SK-N-SH (cell line): ENCODE results near the gene ALG6. TPM values are rescaled to one million over a fixed set of nuclear protein-coding genes. Genes with fewer than 3 reads are reported as not detected.

Source experiments
- CTCF ChIA-PET: fragments of 300-600, 350-600 bp; formaldehyde crosslinking; extraction: SDS; loops from one replicate; lab custom pipeline; 2021; lab: Yijun Ruan, JAX
- POLR2A ChIA-PET: fragments of 350-600 bp; sonication (Branson Sonifier 250); formaldehyde crosslinking; extraction: SDS; loops from one replicate; lab custom pipeline; 2020; ENCODE audit warnings: antibody characterized with exemption, inconsistent platforms; lab: Yijun Ruan, JAX
- DNase-seq: peaks from one replicate; pipeline ENCODE4 v3.0.0; 2012
- H2AFZ ChIP-seq: fragments of 200-600 bp; sonication (generic); 2 replicates; pipeline ENCODE4 v1.8.1; 2016; ENCODE audit warnings: antibody characterized with exemption, mild to moderate bottlenecking, low read depth
- H3F3A ChIP-seq: fragments of 200-600 bp; sonication (generic); replicated peaks from 2 replicates; pipeline ENCODE3; 2016; ENCODE audit warnings: antibody characterized with exemption, mild to moderate bottlenecking; ENCODE audit not compliant: insufficient read depth
- H3K27ac ChIP-seq, 2 experiments: fragments of 200-500 bp in 1 of 2; fragments of 200-600 bp in 1 of 2; sonication (Bioruptor generic) in 1 of 2; sonication (generic), shearing (Covaris generic) in 1 of 2; 2 replicates each; pipeline versions ENCODE4 v1.5.1 to v1.6.1; 2014 to 2016; ENCODE audit warnings: low read depth in 2 of 2, inconsistent platforms in 1 of 2, low read length in 1 of 2, mild to moderate bottlenecking in 1 of 2, mixed read lengths in 1 of 2
- H3K27me3 ChIP-seq: fragments of 200-600 bp; sonication (generic), shearing (Covaris generic); 2 replicates; pipeline ENCODE4 v1.6.1; 2016; ENCODE audit warnings: mixed run types; ENCODE audit not compliant: insufficient read depth
- H3K36me3 ChIP-seq, 2 experiments: fragments of 200-500 bp in 1 of 2; fragments of 200-600 bp in 1 of 2; sonication (Bioruptor generic) in 1 of 2; sonication (generic) in 1 of 2; replicated peaks in 1 of 2; 2 replicates each; pipeline versions ENCODE3 to v1.5.1; 2014 to 2016; ENCODE audit warnings: low read length in 1 of 2, mild to moderate bottlenecking in 1 of 2; ENCODE audit not compliant: insufficient read depth in 2 of 2, control insufficient read depth in 1 of 2
- H3K4me1 ChIP-seq, 2 experiments: fragments of 200-500 bp in 1 of 2; fragments of 200-600 bp in 1 of 2; sonication (Bioruptor generic) in 1 of 2; sonication (generic), shearing (Covaris generic) in 1 of 2; 2 replicates each; pipeline versions ENCODE4 v1.5.1 to v1.6.1; 2014 to 2016; ENCODE audit warnings: low read depth in 1 of 2, low read length in 1 of 2, mixed run types in 1 of 2; ENCODE audit not compliant: insufficient read depth in 2 of 2, control insufficient read depth in 1 of 2
- H3K4me2 ChIP-seq: fragments of 200-600 bp; sonication (generic), shearing (Covaris generic); 2 replicates; pipeline ENCODE4 v1.6.1; 2017; ENCODE audit warnings: mixed run types
- H3K4me3 ChIP-seq, 2 experiments: fragments of 200-500 bp in 1 of 2; fragments of 200-600 bp in 1 of 2; sonication (Bioruptor generic) in 1 of 2; sonication (generic), shearing (Covaris generic) in 1 of 2; 2 replicates each; pipeline versions ENCODE4 v1.5.1 to v1.8.1; 2014 to 2016; ENCODE audit warnings: low read depth in 2 of 2, inconsistent platforms in 1 of 2, low read length in 1 of 2, mild to moderate bottlenecking in 1 of 2, mixed read lengths in 1 of 2, moderate library complexity in 1 of 2
- H3K79me2 ChIP-seq: fragments of 200-600 bp; sonication (generic); 2 replicates; pipeline ENCODE4 v1.8.1; 2017; ENCODE audit warnings: mild to moderate bottlenecking; ENCODE audit not compliant: insufficient read depth
- H3K9ac ChIP-seq: fragments of 200-600 bp; sonication (generic); 2 replicates; pipeline ENCODE4 v1.6.1; 2017; ENCODE audit warnings: mixed run types
- H3K9me2 ChIP-seq: fragments of 200-600 bp; sonication (generic); 2 replicates; pipeline ENCODE4 v1.6.1; 2017; ENCODE audit warnings: mixed run types
- H3K9me3 ChIP-seq: fragments of 200-600 bp; sonication (generic); 2 replicates; pipeline ENCODE4 v1.6.1; 2017; ENCODE audit warnings: mixed run types, mild to moderate bottlenecking, moderate library complexity
- H4K20me1 ChIP-seq: fragments of 200-600 bp; sonication (generic); 2 replicates; pipeline ENCODE4 v1.6.1; 2017; ENCODE audit warnings: mild to moderate bottlenecking, mixed run types; ENCODE audit not compliant: insufficient read depth
- CHD2 ChIP-seq: fragments of 150-350 bp; IDR thresholded peaks from 2 replicates; pipeline ENCODE4 v1.6.1; 2018; ENCODE audit warnings: low read length; ENCODE audit not compliant: partially characterized antibody
- ELF1 ChIP-seq: IDR thresholded peaks from 2 replicates; pipeline ENCODE4 v1.4.0; 2012
- EP300 ChIP-seq, 2 experiments: IDR thresholded peaks; 2 replicates each; pipeline versions ENCODE4 v1.4.0 to v1.6.1; 2012; ENCODE audit warnings: borderline replicate concordance in 1 of 2, low read depth in 1 of 2, low read length in 1 of 2
- EZH2phosphoT487 ChIP-seq: fragments of 200-600 bp; sonication (generic); IDR thresholded peaks from 2 replicates; pipeline ENCODE4 v1.6.1; 2017; ENCODE audit warnings: low read depth, mixed run types, mild to moderate bottlenecking, antibody characterized with exemption, moderate library complexity, borderline replicate concordance
- FOSL2 ChIP-seq: IDR thresholded peaks from 2 replicates; pipeline ENCODE4 v1.4.0; 2012; ENCODE audit warnings: low read depth, mild to moderate bottlenecking, moderate library complexity, borderline replicate concordance
- FOXJ3 ChIP-seq: sonication (generic); formaldehyde crosslinking; IDR thresholded peaks from 2 replicates; pipeline ENCODE4 v1.5.1; 2020; ENCODE audit warnings: mild to moderate bottlenecking, missing genetic modification reagents
- GABPA ChIP-seq: IDR thresholded peaks from 2 replicates; pipeline ENCODE4 v1.4.0; 2012; ENCODE audit warnings: low read depth, mild to moderate bottlenecking
- MAX ChIP-seq: IDR thresholded peaks from 2 replicates; pipeline ENCODE4 v1.4.0; 2012; ENCODE audit warnings: low read depth
- NRF1 ChIP-seq: IDR thresholded peaks from 2 replicates; pipeline ENCODE4 v1.6.1; 2012; ENCODE audit warnings: low read depth, mild to moderate bottlenecking, low read length
- POLR2AphosphoS5 ChIP-seq: IDR thresholded peaks from 2 replicates; pipeline ENCODE4 v1.6.1; 2012; ENCODE audit warnings: low read depth, low read length
- RAD21 ChIP-seq: IDR thresholded peaks from 2 replicates; pipeline ENCODE4 v1.6.1; 2012; ENCODE audit warnings: mild to moderate bottlenecking, low read length
- RCOR1 ChIP-seq: fragments of 150-350 bp; IDR thresholded peaks from 2 replicates; pipeline ENCODE4 v1.6.1; 2017; ENCODE audit warnings: antibody characterized with exemption, low read length
- REST ChIP-seq: IDR thresholded peaks from 2 replicates; pipeline ENCODE4 v1.6.1; 2012; ENCODE audit warnings: mild to moderate bottlenecking, low read depth, low read length, moderate library complexity
- SMC3 ChIP-seq: IDR thresholded peaks from 2 replicates; pipeline ENCODE4 v1.6.1; 2012; ENCODE audit warnings: low read depth, low read length, improper control_type of control experiment
- TCF12 ChIP-seq: IDR thresholded peaks from 2 replicates; pipeline ENCODE4 v1.4.0; 2012
- TEAD4 ChIP-seq: IDR thresholded peaks from 2 replicates; pipeline ENCODE4 v1.4.0; 2012; ENCODE audit warnings: mild to moderate bottlenecking, borderline replicate concordance; ENCODE audit not compliant: insufficient read depth
- WGBS: methylation state at CpG from one replicate; pipeline ENCODE4 v1.1.6; 2017; ENCODE audit warnings: low lambda C conversion rate; 5-methylcytosine and 5-hydroxymethylcytosine counted together
- polyA plus RNA-seq, 3 experiments: library from polyadenylated mRNA; depleted of rRNA; stranded (reverse); fragments of >200 nt; gene quantifications; 2 replicates each; pipeline ENCODE4 v1.2.3, GENCODE V29; 2012

The ALG6 gene
- polyA plus RNA-seq, 1 of the 3 experiments (the other 2 are of a cell fraction), result 3.8 TPM

- Histone ChIP-seq H3K4me3 (no peak overlapping the region), H3K4me1 (no peaks in the 10 kb centered on the region), H3F3A (no peaks in the 10 kb centered on the region)
- TF ChIP-seq EZH2phosphoT487, result no peak
- no peak for TF ChIP-seq TCF12
- no peak for TF ChIP-seq FOXJ3 (CRISPR knock-in tag)
- no peak for TF ChIP-seq NRF1
- TF ChIP-seq FOSL2, result no peak
- TF ChIP-seq RCOR1, result no peak
- no peak for TF ChIP-seq RAD21
- TF ChIP-seq, all 33 proteins: peak for 0
- CTCF ChIA-PET, result interaction anchor here (1.3 to 3.9 kb wide), 2 partner anchors 132 kb away, joined by 3 to 16 read pairs; no protein-coding TSS in a partner anchor
- no peaks in the 10 kb centered on the region for H4K20me1 ChIP-seq
- H3K9me2 ChIP-seq, result no peaks in the 10 kb centered on the region
- no peak for DNase-seq
- no peak overlapping the region for H3K9ac ChIP-seq
- H3K27me3 ChIP-seq, result no peaks in the 10 kb centered on the region
- H3K36me3 ChIP-seq, result peaks cover 7 to 8% of the 10 kb centered on the region in 2 experiments
- no peak overlapping the region for H3K27ac ChIP-seq
- no peak overlapping the region for H2AFZ ChIP-seq
- H3K4me2 ChIP-seq, result no peak overlapping the region
- no peaks in the 10 kb centered on the region; the same call in 1 of the 2 replicates for H3K79me2 ChIP-seq
- POLR2A ChIA-PET, result no interaction called here
- H3K9me3 ChIP-seq, result peaks cover 13% of the 10 kb centered on the region; the same call in 1 of the 2 replicates
These were observed 91.3 kb downstream of the ALG6 start for GRCh38 chr1:63458750-63459149.

GRCh38 chr1:63461661-63462230, 94.3 kb downstream of the ALG6 start:
- no peak overlapping the region for H3K9ac ChIP-seq
- no peaks in the 10 kb centered on the region for H3K79me2 ChIP-seq
- no peak overlapping the region for H3K4me2 ChIP-seq
- no peaks in the 10 kb centered on the region for H3K4me1 ChIP-seq
- no peak for DNase-seq
- H3K9me2 ChIP-seq, result no peaks in the 10 kb centered on the region
- CTCF ChIA-PET, result interaction anchor here (1.4 kb wide), 1 partner anchor 9 kb away, joined by 4 read pairs; no protein-coding TSS in a partner anchor
- no peaks in the 10 kb centered on the region for H3F3A ChIP-seq
- no peak overlapping the region for H3K4me3 ChIP-seq
- H2AFZ ChIP-seq, result no peak overlapping the region
- peaks cover 13% of the 10 kb centered on the region; the same call in 1 of the 2 replicates for H3K9me3 ChIP-seq
- H3K27me3 ChIP-seq, result no peaks in the 10 kb centered on the region
- peaks cover 5 to 7% of the 10 kb centered on the region in 2 experiments for H3K36me3 ChIP-seq
- TF ChIP-seq CHD2, result no peak
- no peak for TF ChIP-seq GABPA
- TF ChIP-seq EP300 (IDR thresholded peaks at IDR 0.05; ENCODE audit: borderline replicate concordance in 1 of 2, low read depth in 1 of 2, low read length in 1 of 2), result no peak
- no peak for TF ChIP-seq MAX
- TF ChIP-seq TCF12, result no peak
- TF ChIP-seq POLR2AphosphoS5, result no peak
- no peak for TF ChIP-seq SMC3
- TF ChIP-seq ELF1, result no peak
- no peak for TF ChIP-seq REST
- TF ChIP-seq FOSL2, result no peak
- TF ChIP-seq RCOR1, result no peak
- TF ChIP-seq TEAD4, result no peak
- TF ChIP-seq FOXJ3 (CRISPR knock-in tag), result no peak
- H4K20me1 ChIP-seq, result no peaks in the 10 kb centered on the region
- POLR2A ChIA-PET, result no interaction called here
- 93% methylated on average over 1 of the region's 1 CpG for WGBS
- H3K27ac ChIP-seq, result no peak overlapping the region
